Measurements from ENCODE around the gene C11orf52.

The C11orf52 gene

DNA sequence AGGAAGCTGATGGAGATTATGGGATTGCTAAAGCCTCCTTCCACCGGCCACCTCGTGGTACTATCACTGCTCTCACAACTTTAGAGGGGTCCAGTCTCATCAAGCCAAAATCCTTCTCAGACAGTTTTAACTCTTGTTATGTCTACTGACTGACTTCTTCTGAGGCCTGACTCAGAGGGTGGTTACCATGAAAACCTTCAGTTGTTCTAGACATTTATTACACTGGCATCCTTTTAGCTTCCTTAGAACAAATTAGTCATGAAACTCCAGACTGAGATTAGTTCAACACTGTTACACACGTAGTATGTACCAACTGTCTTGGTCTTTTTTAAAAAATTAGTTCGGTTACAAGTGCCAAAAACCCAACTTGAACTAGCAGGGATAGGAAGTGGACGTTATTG is 25.9 kb downstream of the C11orf52 start:
- Histone ChIP-seq H2AFZ (ENCODE audit: low read depth, low read length, severe bottlenecking) (no peak overlapping the region), H3K27ac (ENCODE audit: low read depth, low read length) (no peak overlapping the region), H3K9me3 (ENCODE audit: insufficient read depth, low read length) (no peaks in the 10 kb centered on the region), H3K9me2 (replicated peaks; ENCODE audit: insufficient read depth, low read length) (no peaks in the 10 kb centered on the region), H3F3A (ENCODE audit: insufficient read depth) (no peaks in the 10 kb centered on the region), H3K27me3 (ENCODE audit: low read length) (no peaks in the 10 kb centered on the region), H3K79me2 (ENCODE audit: insufficient read depth, low read length) (no peaks in the 10 kb centered on the region), H3K4me3 (ENCODE audit: insufficient read depth, low read length, poor library complexity, severe bottlenecking) (no peak overlapping the region), H3K36me3 (ENCODE audit: low read length) (no peaks in the 10 kb centered on the region), H3K4me2 (ENCODE audit: low read depth, low read length, poor library complexity, severe bottlenecking) (no peak overlapping the region), H4K20me1 (ENCODE audit: low read depth, low read length) (no peaks in the 10 kb centered on the region), H3K9ac (ENCODE audit: low read length) (no peak overlapping the region)
- no peak for TF ChIP-seq EZH2phosphoT487 (conservative IDR thresholded peaks at IDR 0.05; ENCODE audit: low read length)
- TF ChIP-seq, protein P1, sequence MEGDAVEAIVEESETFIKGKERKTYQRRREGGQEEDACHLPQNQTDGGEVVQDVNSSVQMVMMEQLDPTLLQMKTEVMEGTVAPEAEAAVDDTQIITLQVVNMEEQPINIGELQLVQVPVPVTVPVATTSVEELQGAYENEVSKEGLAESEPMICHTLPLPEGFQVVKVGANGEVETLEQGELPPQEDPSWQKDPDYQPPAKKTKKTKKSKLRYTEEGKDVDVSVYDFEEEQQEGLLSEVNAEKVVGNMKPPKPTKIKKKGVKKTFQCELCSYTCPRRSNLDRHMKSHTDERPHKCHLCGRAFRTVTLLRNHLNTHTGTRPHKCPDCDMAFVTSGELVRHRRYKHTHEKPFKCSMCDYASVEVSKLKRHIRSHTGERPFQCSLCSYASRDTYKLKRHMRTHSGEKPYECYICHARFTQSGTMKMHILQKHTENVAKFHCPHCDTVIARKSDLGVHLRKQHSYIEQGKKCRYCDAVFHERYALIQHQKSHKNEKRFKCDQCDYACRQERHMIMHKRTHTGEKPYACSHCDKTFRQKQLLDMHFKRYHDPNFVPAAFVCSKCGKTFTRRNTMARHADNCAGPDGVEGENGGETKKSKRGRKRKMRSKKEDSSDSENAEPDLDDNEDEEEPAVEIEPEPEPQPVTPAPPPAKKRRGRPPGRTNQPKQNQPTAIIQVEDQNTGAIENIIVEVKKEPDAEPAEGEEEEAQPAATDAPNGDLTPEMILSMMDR (IDR thresholded peaks at IDR 0.05; ENCODE audit: insufficient read depth, low read length, poor library complexity, severe bottlenecking): no peak

- H3K27ac ChIP-seq (ENCODE audit: low read depth, low read length): no peak overlapping the region
- H3K27me3 ChIP-seq (ENCODE audit: low read length): no peaks in the 10 kb centered on the region
- H3K4me3 ChIP-seq (ENCODE audit: insufficient read depth, low read length, poor library complexity, severe bottlenecking): no peak overlapping the region
- H3K9me2 ChIP-seq (replicated peaks; ENCODE audit: insufficient read depth, low read length): no peaks in the 10 kb centered on the region
- no peaks in the 10 kb centered on the region for H3K79me2 ChIP-seq (ENCODE audit: insufficient read depth, low read length)
- H3F3A ChIP-seq (ENCODE audit: insufficient read depth): no peaks in the 10 kb centered on the region
- no peak overlapping the region for H3K4me2 ChIP-seq (ENCODE audit: low read depth, low read length, poor library complexity, severe bottlenecking)
- H2AFZ ChIP-seq (ENCODE audit: low read depth, low read length, severe bottlenecking): no peak overlapping the region
- H3K36me3 ChIP-seq (ENCODE audit: low read length): no peaks in the 10 kb centered on the region
- TF ChIP-seq EZH2phosphoT487 (conservative IDR thresholded peaks at IDR 0.05; ENCODE audit: low read length): no peak
- TF ChIP-seq, protein P1 (IDR thresholded peaks at IDR 0.05; ENCODE audit: insufficient read depth, low read length, poor library complexity, severe bottlenecking): no peak
- H3K9ac ChIP-seq (ENCODE audit: low read length): no peak overlapping the region
- no peaks in the 10 kb centered on the region for H3K9me3 ChIP-seq (ENCODE audit: insufficient read depth, low read length)
- H4K20me1 ChIP-seq (ENCODE audit: low read depth, low read length): no peaks in the 10 kb centered on the region
These were observed 26.5 kb downstream of the C11orf52 start for GRCh38 chr11:111945198-111945597.

DNA sequence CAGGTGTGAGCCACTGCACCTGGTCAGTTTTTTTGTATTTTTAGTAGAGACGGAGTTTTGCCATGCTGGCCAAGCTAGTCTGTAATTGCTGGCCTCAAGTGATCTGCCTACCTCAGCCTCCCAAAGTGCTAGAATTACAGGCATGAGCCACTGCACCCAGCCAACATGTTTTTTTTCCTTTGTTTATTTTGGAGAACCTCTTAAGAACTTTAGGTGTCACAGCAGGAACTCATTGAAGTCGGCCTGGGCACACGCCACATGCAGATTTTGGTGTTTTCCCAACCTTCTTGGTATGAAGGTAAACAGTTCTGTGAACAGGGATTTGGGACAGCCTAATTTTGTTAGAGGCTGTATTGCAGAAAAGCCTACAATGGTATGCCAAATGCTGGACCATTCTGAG is 27.8 kb downstream of the C11orf52 start:
- H2AFZ ChIP-seq (ENCODE audit: low read depth, low read length, severe bottlenecking): no peak overlapping the region
- no peaks in the 10 kb centered on the region; the same call in 1 of the 2 replicates for H3K9me3 ChIP-seq (ENCODE audit: insufficient read depth, low read length)
- H3K4me3 ChIP-seq (ENCODE audit: insufficient read depth, low read length, poor library complexity, severe bottlenecking): no peak overlapping the region
- H3K27me3 ChIP-seq (ENCODE audit: low read length): no peaks in the 10 kb centered on the region
- no peak overlapping the region for H3K9ac ChIP-seq (ENCODE audit: low read length)
- no peaks in the 10 kb centered on the region for H3K36me3 ChIP-seq (ENCODE audit: low read length)
- no peaks in the 10 kb centered on the region for H4K20me1 ChIP-seq (ENCODE audit: low read depth, low read length)
- no peak overlapping the region for H3K4me2 ChIP-seq (ENCODE audit: low read depth, low read length, poor library complexity, severe bottlenecking)
- no peak overlapping the region for H3K27ac ChIP-seq (ENCODE audit: low read depth, low read length)
- H3F3A ChIP-seq (ENCODE audit: insufficient read depth): no peaks in the 10 kb centered on the region
- TF ChIP-seq EZH2phosphoT487 (conservative IDR thresholded peaks at IDR 0.05; ENCODE audit: low read length): no peak
- TF ChIP-seq, protein P1 (IDR thresholded peaks at IDR 0.05; ENCODE audit: insufficient read depth, low read length, poor library complexity, severe bottlenecking): no peak
- no peaks in the 10 kb centered on the region for H3K79me2 ChIP-seq (ENCODE audit: insufficient read depth, low read length)
- no peaks in the 10 kb centered on the region for H3K9me2 ChIP-seq (replicated peaks; ENCODE audit: insufficient read depth, low read length)
